Measurements from ENCODE around the gene NPB.

Gene NPB

GRCh38 chr17:81941484-81942166 lies 39.6 kb downstream of the NPB start:
- peak; percentile 65 for DNase-seq (ENCODE audit: low spot score)

DNA sequence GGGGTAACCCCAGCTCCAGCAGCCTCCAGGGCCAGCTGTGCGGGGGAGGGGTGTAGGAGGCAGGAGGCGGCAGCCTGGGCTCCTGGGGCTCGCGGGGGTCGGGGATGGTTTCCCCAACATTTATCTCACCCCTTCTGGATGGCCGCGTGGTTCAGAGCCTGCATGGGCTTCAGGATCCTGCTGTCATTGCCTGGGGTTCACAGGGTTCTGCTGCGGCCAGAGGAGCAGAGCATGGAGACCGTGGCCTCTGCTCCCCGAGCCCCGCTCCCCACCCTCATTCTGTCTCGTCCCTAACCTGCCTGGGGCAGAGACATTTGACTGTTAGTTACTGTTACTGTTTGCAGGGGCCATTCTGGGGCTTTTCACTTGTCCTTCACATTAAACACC lies 40.1 kb downstream of the NPB start:
- DNase-seq (ENCODE audit: low spot score), result no peak

DNA sequence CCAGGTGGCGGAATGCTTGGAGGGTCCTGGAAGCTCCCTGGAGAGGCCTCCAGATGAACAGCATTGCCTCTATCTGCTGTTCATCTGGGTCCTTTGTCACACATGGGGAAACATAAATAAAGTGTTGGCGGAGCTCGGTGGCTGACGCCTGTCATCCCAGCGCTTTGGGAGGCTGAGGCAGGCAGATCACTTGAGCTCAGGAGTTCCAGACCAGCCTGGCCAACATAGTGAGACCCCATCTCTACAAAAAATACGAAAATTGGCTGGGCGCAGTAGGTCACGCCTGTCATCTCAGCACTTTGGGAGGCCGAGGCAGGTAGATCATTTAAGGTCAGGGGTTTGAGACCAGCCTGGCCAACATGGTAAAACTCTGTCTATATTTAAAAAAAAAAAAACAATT lies 42.8 kb downstream of the NPB start:
- DNase-seq (ENCODE audit: low spot score), result no peak

- no peak for DNase-seq (ENCODE audit: low spot score)
Measured at GRCh38 chr17:81947189-81947588, 45.2 kb downstream of the NPB start, which contains the start of gene MYADML2. MYADML2 (minus strand) TSS chr17:81947233; CDS start chr17:81941741, 5,492 bp downstream.

GRCh38 chr17:81948635-81949378 lies 46.8 kb downstream of the NPB start:
- no peak for DNase-seq (ENCODE audit: low spot score)

- DNase-seq (ENCODE audit: low spot score), result no peak
Measured at GRCh38 chr17:81950501-81950900, 48.5 kb downstream of the NPB start.

- DNase-seq (ENCODE audit: low spot score), result no peak
Measured at GRCh38 chr17:81951785-81952684, 50.0 kb downstream of the NPB start.
